OCI-LY1 (cell line): ENCODE results near the gene ING4.
"Not testable (repeated sequence)": the region's sequence is repeated elsewhere in the genome, so short reads cannot be mapped to it uniquely, and the experiment has no call there.

Experiments used
- H2AFZ ChIP-seq: fragments of 200-600 bp; sonication (generic), shearing (Covaris generic); 2 replicates; pipeline ENCODE4 v1.6.0; 2014; ENCODE audit warnings: antibody characterized with exemption, mild to moderate bottlenecking, low read length
- H3F3A ChIP-seq: fragments of 200-600 bp; sonication (generic), shearing (Covaris generic); 2 replicates; pipeline ENCODE4 v1.6.0; 2014; ENCODE audit warnings: mild to moderate bottlenecking, antibody characterized with exemption, low read length, moderate library complexity; ENCODE audit not compliant: insufficient read depth
- H3K27ac ChIP-seq: fragments of 200-600 bp; sonication (generic); 2 replicates; pipeline ENCODE4 v1.5.1; 2014; ENCODE audit warnings: low read length, mixed run types, mild to moderate bottlenecking, low read depth; ENCODE audit not compliant: poor library complexity, severe bottlenecking
- H3K27me3 ChIP-seq: fragments of 200-600 bp; sonication (generic); 2 replicates; pipeline ENCODE4 v1.6.0; 2014; ENCODE audit warnings: antibody characterized with exemption, mild to moderate bottlenecking, low read length, moderate library complexity; ENCODE audit not compliant: insufficient read depth
- H3K36me3 ChIP-seq: fragments of 200-600 bp; sonication (generic); 2 replicates; pipeline ENCODE4 v1.6.1; 2014; ENCODE audit warnings: mild to moderate bottlenecking, antibody characterized with exemption, low read length, moderate library complexity, mixed read lengths; ENCODE audit not compliant: insufficient read depth
- H3K4me1 ChIP-seq: fragments of 200-600 bp; sonication (generic); 2 replicates; pipeline ENCODE4 v1.5.1; 2014; ENCODE audit warnings: mild to moderate bottlenecking, low read length, moderate library complexity; ENCODE audit not compliant: insufficient read depth, severe bottlenecking
- H3K4me2 ChIP-seq: fragments of 200-600 bp; sonication (generic), shearing (Covaris generic); 2 replicates; pipeline ENCODE4 v1.6.1; 2014; ENCODE audit warnings: low read length
- H3K4me3 ChIP-seq: fragments of 200-600 bp; sonication (generic); 2 replicates; pipeline ENCODE4 v1.5.1; 2014; ENCODE audit warnings: low read length, low read depth, mild to moderate bottlenecking, mixed read lengths; ENCODE audit not compliant: poor library complexity, severe bottlenecking
- H3K79me2 ChIP-seq: fragments of 200-600 bp; shearing (Covaris generic); 2 replicates; pipeline ENCODE4 v1.6.1; 2016; ENCODE audit warnings: mixed run types, low read length, mixed read lengths; ENCODE audit not compliant: insufficient read depth
- H3K9ac ChIP-seq: fragments of 200-600 bp; sonication (generic), shearing (Covaris generic); 2 replicates; pipeline ENCODE4 v1.6.1; 2014; ENCODE audit warnings: mild to moderate bottlenecking, low read length, mixed read lengths
- H3K9me2 ChIP-seq: fragments of 200-600 bp; sonication (generic), shearing (Covaris generic); 2 replicates; pipeline ENCODE4 v1.6.1; 2014; ENCODE audit warnings: low read depth, mild to moderate bottlenecking, low read length, mixed read lengths
- H3K9me3 ChIP-seq: fragments of 200-600 bp; shearing (Covaris generic); 2 replicates; pipeline ENCODE4 v1.6.1; 2014; ENCODE audit warnings: low read length, mixed read lengths
- H4K20me1 ChIP-seq: fragments of 200-600 bp; sonication (generic), shearing (Covaris generic); 2 replicates; pipeline ENCODE4 v1.6.0; 2016; ENCODE audit warnings: mild to moderate bottlenecking, low read length; ENCODE audit not compliant: insufficient read depth
- CTCF ChIP-seq: fragments of 200-600 bp; sonication (generic), shearing (Covaris generic); IDR thresholded peaks from 2 replicates; pipeline ENCODE4 v1.5.1; 2017; ENCODE audit warnings: mild to moderate bottlenecking, antibody characterized with exemption, low read length, moderate library complexity, mixed read lengths
- EZH2 ChIP-seq: fragments of 200-600 bp; sonication (generic), shearing (Covaris generic); IDR thresholded peaks from 2 replicates; pipeline ENCODE4 v1.8.0; 2017; ENCODE audit warnings: borderline replicate concordance, mixed run types, mild to moderate bottlenecking, antibody characterized with exemption, low read length, moderate library complexity, mixed read lengths

Gene ING4

GRCh38 chr12:6662906-6663742, at the start of gene ING4:
Gene ING4 (minus strand): TSS chr12:6663119. CDS start chr12:6663101, 18 bp downstream.
- H4K20me1 ChIP-seq: no peaks in the 10 kb centered on the region
- H3K4me1 ChIP-seq: peaks cover 19% of the 10 kb centered on the region
- peaks cover 9% of the 10 kb centered on the region for H3K79me2 ChIP-seq
- H3F3A ChIP-seq: no peaks in the 10 kb centered on the region
- H3K9me2 ChIP-seq: no peaks in the 10 kb centered on the region
- H2AFZ ChIP-seq: peak within 1 kb of the TSS; percentile 42; the same call in 1 of the 2 replicates
- TF ChIP-seq EZH2 (no peak), CTCF (no peak)
- H3K9ac ChIP-seq: peak within 1 kb of the TSS; percentile 65
- peaks cover 22% of the 10 kb centered on the region for H3K36me3 ChIP-seq
- peak within 1 kb of the TSS; percentile 94 for H3K4me2 ChIP-seq
- H3K4me3 ChIP-seq: peak within 1 kb of the TSS; percentile 76
- H3K27me3 ChIP-seq: no peaks in the 10 kb centered on the region
- H3K27ac ChIP-seq: peak within 1 kb of the TSS; percentile 28
- H3K9me3 ChIP-seq: no peaks in the 10 kb centered on the region

- Histone ChIP-seq H4K20me1 (no peaks in the 10 kb centered on the region), H2AFZ (no peak overlapping the region), H3K27ac (no peak overlapping the region), H3K4me1 (no peaks in the 10 kb centered on the region), H3K9ac (no peak overlapping the region), H3K36me3 (no peaks in the 10 kb centered on the region), H3K79me2 (no peaks in the 10 kb centered on the region), H3K4me2 (no peak overlapping the region), H3F3A (no peaks in the 10 kb centered on the region), H3K4me3 (no peak overlapping the region), H3K27me3 (no peaks in the 10 kb centered on the region), H3K9me3 (no peaks in the 10 kb centered on the region), H3K9me2 (no peaks in the 10 kb centered on the region)
- TF ChIP-seq CTCF (no peak), EZH2 (no peak)
Observed at GRCh38 chr12:6708960-6709394, 46.1 kb upstream of the ING4 start.

- not testable (repeated sequence) for H2AFZ ChIP-seq, H4K20me1 ChIP-seq, H3K27me3 ChIP-seq, H3K4me2 ChIP-seq, H3K79me2 ChIP-seq, H3K4me3 ChIP-seq, H3K9ac ChIP-seq, H3F3A ChIP-seq, H3K4me1 ChIP-seq, H3K27ac ChIP-seq, H3K9me2 ChIP-seq, H3K36me3 ChIP-seq, H3K9me3 ChIP-seq
Observed at GRCh38 chr12:6708351-6708750, 45.4 kb upstream of the ING4 start.
